GM12891 (cell line): ENCODE results near the gene FHOD1.

ENCODE experiments used
- POLR2A ChIP-seq: IDR thresholded peaks from 2 replicates; pipeline ENCODE4 v1.6.1; 2011; ENCODE audit warnings: low read depth, low read length, control low read depth
- POLR2AphosphoS5 ChIP-seq: IDR thresholded peaks from 2 replicates; pipeline ENCODE4 v1.6.1; 2011; ENCODE audit warnings: low read depth, low read length, control low read depth

GRCh38 chr16:67294938-67295361, 47.7 kb upstream of the FHOD1 start:
- TF ChIP-seq POLR2AphosphoS5 = no peak
- TF ChIP-seq POLR2A = no peak
